HG02678 (cell line): ENCODE measurements around the gene ANKS1A.
"Not testable (repeated sequence)": the region's sequence is repeated elsewhere in the genome, so short reads cannot be mapped to it uniquely, and the experiment has no call there.

Experiments used
- ATAC-seq: cut with Tn5 transposase; IDR thresholded peaks from one replicate; pipeline ENCODE4 v1.9.1; 2021; ENCODE audit warnings: mild to moderate bottlenecking, moderate library complexity; ENCODE audit not compliant: unreplicated experiment

The ANKS1A gene, protein sequence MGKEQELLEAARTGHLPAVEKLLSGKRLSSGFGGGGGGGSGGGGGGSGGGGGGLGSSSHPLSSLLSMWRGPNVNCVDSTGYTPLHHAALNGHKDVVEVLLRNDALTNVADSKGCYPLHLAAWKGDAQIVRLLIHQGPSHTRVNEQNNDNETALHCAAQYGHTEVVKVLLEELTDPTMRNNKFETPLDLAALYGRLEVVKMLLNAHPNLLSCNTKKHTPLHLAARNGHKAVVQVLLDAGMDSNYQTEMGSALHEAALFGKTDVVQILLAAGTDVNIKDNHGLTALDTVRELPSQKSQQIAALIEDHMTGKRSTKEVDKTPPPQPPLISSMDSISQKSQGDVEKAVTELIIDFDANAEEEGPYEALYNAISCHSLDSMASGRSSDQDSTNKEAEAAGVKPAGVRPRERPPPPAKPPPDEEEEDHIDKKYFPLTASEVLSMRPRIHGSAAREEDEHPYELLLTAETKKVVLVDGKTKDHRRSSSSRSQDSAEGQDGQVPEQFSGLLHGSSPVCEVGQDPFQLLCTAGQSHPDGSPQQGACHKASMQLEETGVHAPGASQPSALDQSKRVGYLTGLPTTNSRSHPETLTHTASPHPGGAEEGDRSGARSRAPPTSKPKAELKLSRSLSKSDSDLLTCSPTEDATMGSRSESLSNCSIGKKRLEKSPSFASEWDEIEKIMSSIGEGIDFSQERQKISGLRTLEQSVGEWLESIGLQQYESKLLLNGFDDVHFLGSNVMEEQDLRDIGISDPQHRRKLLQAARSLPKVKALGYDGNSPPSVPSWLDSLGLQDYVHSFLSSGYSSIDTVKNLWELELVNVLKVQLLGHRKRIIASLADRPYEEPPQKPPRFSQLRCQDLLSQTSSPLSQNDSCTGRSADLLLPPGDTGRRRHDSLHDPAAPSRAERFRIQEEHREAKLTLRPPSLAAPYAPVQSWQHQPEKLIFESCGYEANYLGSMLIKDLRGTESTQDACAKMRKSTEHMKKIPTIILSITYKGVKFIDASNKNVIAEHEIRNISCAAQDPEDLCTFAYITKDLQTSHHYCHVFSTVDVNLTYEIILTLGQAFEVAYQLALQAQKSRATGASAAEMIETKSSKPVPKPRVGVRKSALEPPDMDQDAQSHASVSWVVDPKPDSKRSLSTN

DNA sequence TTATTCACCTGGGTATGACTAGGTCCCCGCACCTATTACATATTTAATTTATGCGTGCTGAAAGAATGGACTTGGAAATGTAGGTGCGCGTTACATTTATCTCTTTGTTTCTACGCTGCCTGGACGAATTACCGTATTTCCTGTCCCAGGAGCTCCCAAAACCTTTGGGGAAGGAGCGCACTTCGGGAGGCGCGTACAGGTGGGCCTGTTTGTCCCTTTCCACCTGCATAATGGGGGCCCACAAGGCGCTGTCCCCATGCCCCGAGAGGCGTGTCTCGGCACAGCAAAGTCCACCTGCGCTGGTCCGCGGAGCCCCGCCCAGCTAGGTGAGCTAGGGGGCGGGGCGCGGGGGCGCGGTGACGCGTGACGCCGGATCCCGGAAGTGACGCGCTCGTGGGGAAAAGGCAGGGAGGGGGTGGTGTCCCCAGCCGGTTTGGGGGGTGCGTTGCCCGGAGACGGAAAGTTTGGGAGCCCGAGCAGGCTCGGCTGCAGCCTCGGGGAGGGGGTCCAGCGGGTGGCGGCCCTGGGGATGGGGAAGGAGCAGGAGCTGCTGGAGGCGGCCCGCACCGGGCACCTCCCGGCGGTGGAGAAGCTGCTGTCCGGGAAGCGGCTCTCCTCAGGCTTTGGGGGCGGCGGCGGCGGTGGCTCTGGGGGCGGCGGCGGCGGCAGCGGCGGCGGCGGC, at the start of gene ANKS1A:
TSS of gene ANKS1A (plus strand) at position 382 of the 682 bp plus-strand sequence. CDS start at position 530, 148 bp downstream.
- peak; percentile 61 for ATAC-seq

DNA sequence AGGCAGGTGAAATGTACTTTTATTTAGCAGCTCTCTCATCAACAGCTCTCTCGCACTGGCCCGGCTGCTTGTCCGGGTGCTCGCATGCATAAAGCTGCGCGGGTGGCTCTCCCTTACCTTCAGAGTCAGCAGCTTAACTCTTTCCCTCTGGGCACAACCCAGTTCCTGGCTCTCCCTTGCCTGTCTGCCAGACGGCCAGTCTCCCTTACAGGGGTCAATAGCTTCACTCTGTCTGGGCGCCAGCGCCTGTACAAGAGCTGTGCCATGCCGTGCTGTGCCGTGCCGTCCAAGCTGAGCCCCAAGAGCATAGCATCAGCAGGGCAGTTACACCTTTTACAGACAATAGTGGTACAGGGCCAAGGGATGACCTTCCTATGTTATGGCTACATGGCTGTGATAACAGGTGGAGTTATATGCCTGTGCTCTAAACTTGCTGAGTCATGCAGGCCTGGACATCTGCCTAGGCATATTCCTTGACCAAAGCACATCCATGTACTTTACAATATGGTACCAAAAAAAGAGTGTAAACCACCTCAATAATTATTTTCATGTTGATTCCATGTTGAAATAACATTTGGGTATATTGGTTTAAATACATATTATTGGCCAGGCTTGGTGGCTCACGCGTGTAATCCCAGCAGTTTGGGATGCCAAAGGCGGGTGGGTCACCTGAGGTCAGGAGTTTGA, 49.2 kb upstream of the ANKS1A start:
- no peak for ATAC-seq

DNA sequence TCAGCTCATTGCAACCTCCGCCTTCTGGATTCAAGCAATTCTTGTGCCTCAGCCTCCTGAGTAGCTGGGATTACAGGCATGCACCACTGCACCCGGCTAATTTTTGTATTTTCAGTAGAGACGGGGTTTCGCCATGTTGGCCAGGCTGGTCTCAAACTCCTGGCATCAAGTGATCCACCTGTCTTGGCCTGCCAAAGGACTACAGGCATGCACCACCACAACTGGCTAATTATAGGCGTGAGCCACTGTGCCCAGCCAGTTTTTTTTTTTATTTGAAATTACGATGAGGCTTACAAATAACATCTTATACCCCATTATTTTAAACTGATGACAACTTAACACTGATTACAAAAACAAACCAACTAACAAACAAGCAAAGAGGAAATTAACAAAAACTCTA, 40.0 kb upstream of the ANKS1A start:
- ATAC-seq: not testable (repeated sequence)

DNA sequence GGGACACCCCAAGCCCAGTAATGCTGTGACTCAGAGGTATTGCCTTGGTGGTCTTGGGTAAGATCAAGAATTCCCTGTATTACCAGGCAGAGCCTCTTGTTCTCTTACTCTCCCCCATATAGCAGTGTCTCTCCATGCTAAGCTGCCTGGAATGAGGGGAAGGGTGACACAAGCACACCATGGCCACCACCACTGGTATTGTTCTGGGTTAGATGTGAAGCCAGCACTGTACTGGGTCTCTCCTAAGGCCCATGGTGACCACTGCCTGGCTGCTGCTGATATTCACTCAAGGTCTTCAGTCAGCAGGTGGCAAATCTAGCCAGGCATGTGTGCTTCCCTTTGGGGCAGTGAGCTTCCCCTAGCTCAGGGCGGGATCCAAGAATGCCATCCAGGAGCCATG, 37.7 kb upstream of the ANKS1A start:
- no peak for ATAC-seq

DNA sequence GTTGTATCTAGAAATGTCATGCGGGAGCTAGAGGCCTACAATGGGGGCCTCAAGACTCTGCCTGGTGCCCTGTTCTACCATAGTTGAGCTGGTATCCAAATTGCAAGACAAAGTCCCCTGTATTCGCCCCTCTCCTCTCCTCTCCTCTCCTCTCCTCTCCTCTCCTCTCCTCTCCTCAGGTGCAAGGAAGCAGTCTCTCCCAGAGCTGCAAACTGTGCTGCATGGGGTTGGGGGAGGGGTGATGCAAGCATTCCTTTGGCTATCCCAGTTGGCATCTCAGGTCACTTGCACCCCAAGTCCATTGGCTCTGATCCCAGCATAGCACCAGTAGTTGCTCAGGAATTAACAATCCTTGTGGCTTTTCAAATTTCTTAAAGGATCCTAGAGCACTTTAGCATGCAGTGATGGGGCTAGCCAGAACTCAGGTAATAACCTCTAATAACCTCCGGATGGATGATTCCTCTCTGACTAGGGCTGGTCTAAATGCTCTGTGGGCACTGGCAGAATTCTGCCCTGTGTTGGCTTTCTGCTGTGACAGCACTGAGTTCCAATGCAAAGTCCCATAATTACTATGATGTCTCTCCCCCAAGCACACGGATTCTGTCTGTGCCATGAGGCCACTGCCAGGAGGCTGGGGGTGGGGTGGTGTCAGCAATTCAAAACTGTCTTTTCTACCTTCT, 36.5 kb upstream of the ANKS1A start:
- ATAC-seq: no peak

DNA sequence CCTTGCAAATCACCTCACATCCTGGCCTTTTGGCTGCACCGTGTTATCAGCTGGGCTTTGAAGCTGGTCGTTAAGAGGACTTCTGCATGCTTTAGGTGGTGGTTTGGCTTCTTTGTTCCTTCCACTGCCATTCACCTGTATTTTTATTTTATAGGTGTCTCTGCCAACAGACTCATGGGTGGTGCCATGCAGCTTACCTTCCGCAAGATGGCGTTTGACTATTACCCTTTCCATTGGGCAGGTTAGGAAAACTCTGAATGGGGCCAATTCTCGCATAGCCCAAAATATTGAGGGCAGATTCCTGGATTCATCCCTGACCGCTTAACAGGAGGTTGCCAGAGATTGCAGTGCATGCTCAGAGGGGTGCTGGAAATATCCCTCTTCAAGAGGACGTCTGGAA, 33.6 kb upstream of the ANKS1A start:
- ATAC-seq: no peak

DNA sequence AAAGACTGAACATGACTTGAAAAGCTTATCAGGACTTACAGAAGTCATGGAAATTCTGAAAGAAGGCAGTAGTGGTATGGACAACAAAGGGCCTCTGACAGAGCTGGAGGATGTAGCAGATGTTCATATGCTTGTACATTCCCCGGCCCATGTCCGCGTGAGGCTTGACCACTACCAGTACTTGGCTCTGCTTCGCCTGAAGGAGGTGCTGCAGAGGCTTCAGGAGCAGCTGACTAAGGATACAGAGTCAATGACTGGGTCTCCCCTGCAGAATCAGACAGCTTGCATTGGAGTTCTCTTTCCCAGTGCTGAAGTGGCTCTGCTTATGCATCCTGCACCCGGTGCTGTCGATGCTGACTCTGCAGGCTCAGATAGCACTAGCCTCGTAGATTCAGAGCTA, 30.4 kb upstream of the ANKS1A start:
- ATAC-seq: no peak

DNA sequence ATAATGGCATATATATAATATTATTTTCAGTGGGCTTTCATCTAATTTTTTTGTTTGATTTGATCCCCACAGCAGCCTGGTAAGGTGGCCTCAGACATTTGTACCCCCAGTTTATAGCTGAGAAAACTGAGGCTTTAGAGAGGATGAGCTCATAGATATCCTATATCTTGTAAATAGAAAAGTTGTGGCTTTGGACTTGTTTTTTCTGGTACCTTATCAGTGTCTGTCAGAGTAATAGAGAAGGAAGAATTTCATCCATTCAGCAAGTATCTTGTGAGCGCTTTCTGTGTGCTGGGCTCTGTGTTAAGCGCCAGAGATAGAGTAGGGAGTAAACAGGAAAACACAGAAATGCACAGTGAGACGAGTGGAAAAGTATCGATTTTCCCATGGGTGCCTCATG, 29.1 kb upstream of the ANKS1A start:
- no peak for ATAC-seq

DNA sequence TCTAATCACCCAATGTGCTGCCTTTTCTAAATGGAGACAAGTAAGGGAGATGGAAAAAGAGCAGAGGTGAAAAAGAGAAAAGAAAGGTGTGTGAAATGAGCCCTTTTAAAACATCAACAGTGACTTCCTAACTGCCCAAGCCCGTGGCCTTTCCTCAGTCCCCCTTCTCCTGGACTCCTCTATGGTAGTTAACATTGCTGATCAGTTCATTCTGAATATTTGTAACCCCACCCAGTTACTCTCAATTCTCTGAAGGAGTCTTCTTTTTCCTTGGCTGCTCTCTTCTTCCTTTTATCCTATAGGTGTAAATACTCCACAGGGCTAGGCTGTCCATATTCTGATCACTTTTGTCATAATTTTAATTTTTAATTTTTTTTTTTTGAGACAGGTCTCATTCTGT, 28.3 kb upstream of the ANKS1A start:
- no peak for ATAC-seq

DNA sequence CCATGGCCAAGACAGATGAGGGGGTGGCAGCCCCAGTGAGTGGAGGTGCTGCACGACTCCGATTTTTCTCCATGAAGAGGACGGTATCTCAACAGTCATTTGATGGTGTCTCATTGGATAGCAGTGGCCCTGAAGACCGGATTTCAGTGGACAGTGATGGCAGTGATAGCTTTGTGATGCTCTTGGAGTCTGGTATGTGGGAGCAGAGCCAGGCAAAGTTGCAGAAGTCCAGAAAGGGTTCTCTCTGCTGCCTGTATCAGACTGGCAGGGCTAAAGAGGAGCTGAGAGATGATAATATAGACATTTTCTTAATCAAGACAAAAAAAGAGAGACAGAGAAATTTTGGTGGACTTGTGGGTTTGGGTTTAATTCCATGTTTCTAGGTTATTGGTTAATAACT, 25.0 kb upstream of the ANKS1A start:
- ATAC-seq: no peak

DNA sequence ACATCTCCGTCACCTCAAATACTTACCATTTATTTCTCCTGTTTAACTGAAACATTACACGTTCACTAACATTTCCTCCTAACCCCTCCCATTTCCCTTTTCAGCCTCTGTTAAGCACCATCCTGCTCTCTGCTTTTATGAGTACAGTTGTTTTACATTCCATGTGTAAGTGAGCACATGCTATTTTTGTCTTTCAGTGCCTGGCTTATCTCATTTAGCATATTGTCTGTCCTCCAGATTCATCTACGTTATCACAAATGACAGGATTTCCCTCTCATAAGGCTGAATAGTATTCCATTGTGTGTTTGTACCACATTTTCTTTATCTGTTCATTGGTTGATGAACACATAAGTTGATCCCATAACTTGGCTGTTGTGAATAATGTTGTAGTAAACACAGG, 23.9 kb upstream of the ANKS1A start:
- ATAC-seq: no peak

DNA sequence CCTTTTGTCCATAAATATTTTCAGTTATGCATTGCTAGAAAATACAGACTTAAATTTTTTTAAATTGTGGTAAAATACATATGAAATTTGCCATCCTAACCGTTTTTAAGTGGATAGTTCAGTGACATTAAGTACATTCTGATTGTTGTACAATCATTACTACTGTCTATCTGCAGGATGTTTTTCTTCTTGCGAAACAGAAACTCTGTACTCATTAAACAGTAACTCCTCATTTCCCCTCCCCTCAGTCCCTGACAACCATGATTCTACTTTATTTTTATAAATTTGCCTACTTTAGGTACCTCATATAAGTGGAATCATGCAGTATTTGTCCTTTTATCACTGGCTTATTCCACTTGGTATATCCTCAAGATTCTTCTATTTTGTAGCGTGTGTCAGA, 22.5 kb upstream of the ANKS1A start:
- no peak for ATAC-seq

DNA sequence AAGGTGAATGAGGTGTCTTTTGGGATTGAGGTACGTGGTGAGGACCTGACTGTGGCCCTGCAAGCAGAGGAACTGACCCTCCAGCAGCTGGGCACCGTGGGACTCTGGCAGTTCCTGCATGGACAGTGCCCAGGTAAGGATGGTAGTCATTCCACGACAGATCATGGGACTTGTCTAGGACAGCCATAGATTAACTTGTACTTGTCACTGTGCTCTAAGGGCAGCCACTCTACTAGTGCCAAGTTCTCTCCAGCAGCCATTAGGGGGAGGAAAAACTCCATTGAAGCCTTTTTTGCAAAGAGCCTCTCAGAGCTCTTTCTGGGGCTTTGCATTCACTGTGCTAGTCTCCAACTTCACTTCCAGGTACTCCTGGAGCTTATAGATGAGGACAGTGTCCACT, 21.6 kb upstream of the ANKS1A start:
- ATAC-seq: no peak

DNA sequence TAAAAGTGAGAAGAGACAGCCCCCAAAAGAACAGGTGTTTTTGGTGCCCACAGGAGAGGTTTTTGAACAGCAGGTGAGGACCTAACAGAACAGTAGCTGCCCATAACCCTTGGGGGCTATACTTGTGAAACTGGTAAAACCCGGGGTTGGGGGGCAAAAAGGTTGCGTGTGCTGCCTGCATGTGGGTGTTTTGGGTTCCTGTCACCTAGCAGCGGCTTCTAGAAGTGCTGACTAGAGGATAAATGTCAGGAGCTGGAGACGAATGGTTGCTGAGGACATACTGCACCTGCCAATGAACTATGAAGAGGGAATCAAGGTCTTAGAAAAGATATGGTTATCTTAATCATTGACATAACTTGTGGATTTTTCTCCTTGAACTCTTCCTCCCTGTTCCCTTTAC, 17.2 kb upstream of the ANKS1A start:
- no peak for ATAC-seq

DNA sequence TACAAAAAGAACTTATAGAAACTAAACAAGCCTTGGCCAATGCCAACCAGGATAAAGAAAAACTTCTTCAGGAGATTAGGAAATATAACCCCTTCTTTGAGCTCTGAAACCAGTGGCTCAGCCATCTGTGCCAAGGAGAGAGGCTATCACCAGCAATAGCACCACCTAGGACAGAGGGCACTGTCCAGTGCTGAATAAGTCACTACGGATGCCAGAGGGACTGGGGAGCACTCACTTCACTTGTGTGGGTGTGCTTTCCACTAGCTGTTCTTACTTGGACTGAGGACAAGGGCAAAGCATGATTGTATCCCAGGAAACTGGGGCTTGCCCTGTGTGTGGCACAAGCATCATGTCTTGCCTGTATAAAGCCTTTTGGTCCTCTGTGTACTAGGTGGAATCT, 16.7 kb upstream of the ANKS1A start:
- no peak for ATAC-seq

DNA sequence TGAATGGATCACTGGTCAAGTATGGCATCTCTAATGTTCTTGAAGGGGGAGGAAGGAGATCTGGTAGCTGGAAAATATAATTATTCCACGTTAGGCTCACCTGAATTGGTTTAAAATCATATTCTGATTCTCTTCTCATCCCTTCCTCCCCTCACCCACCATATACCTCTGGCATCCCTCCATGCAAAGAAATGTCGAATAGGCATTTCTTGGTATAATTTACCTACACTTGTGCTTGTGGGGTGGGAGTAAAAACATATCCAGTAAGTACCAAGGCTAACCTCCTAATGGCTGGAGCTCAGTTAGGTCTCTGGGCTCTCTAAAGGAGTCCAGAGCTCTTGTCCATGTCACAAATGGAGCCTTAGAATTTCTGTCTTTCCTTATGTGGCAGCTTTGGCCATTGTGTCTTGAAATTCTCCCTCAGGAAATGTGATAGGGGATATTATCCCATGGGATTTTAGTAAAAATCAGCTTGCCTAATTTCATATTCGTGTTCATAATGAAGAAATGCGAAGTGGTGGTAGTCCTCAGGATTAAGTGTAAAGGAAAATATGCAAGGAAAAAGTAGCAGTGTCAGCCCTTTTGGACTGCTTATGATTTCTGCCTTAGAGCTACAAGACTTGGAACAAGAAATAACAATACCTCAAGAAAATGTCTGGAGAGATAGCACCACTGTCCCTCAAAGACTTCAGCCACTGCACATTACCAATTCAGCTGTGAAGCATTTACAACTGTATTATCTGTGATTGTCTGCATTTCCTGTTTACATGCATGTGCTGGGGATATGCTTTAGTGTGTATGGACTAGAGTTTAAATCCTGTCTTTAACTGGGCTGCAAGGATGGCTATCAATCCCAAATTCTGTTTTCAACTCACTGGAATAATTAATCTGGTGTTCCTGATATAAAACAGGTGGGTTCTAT, 13.5 kb upstream of the ANKS1A start:
- no peak for ATAC-seq

DNA sequence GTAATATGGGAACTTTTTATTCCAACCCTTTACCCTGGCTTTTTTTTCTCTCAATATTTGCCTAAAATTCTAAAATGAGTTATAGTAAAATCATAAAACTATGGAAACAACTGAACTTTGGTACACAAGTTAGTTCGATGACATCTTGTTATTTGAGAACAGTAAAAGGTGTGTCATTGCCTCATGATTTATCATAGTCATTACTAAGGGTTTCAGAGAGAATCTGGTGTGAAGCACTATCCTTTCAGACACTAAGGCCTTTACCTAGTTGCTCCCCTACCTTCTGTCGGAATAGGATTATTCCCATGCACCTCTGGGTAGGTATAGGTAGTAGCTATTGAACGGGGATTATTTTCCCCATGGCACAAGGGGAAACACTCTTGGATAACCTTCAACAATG, 12.6 kb upstream of the ANKS1A start:
- ATAC-seq: no peak

DNA sequence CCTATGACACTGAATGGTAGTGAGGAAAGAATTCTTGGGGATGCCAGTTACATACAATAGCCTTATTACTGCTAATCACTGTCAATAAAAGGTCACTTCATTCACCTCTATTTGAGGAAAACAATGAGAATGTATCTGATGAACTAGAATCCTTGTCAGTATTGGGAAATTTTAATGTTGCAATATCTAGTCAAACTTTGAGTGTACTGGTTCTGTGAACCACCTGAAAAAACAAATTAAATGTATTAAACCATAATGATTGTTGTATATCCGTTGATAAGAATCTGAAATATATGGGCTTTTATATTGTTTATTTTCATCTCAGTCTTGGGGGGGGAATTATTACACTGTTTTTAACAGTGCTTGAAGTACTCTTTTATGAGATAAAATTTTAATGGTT, 11.8 kb upstream of the ANKS1A start:
- no peak for ATAC-seq
